Measurements from ENCODE around the gene FUBP3.

DNA sequence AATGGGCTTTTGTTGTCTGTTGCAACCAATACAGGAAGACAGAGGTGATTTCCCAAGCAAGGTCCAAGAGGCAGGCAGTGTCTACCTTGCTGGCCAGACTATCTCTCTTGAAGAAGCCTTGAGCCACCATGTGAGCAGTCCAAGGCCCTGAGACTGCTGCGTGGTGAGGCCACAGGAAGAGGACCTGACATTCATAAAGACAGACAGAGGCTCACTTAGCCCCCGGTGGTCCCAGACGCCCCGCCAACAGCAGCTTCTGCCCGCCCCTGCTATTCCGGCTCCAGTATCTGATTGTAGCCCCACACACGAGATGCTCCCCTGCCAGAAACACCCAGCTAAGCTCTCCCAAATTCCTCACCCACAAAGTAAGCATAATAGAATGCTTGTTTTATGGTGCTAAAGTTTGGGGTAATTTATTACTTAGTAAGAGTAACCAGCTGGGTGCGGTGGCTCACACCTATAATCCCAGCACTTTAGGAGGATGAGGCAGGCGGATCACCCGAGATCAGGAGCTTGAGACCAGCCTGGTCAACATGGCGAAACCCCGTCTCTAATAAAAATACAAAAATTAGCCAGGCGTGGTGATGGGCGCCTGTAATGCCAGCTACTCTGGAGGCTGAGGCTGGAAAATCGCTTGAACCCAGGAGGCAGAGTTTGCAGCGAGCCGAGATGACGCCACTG is 22.8 kb upstream of the FUBP3 start:
- TF ChIP-seq, protein P1, sequence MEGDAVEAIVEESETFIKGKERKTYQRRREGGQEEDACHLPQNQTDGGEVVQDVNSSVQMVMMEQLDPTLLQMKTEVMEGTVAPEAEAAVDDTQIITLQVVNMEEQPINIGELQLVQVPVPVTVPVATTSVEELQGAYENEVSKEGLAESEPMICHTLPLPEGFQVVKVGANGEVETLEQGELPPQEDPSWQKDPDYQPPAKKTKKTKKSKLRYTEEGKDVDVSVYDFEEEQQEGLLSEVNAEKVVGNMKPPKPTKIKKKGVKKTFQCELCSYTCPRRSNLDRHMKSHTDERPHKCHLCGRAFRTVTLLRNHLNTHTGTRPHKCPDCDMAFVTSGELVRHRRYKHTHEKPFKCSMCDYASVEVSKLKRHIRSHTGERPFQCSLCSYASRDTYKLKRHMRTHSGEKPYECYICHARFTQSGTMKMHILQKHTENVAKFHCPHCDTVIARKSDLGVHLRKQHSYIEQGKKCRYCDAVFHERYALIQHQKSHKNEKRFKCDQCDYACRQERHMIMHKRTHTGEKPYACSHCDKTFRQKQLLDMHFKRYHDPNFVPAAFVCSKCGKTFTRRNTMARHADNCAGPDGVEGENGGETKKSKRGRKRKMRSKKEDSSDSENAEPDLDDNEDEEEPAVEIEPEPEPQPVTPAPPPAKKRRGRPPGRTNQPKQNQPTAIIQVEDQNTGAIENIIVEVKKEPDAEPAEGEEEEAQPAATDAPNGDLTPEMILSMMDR (IDR thresholded peaks at IDR 0.05) = no peak
- no peak for TF ChIP-seq POLR2A (IDR thresholded peaks at IDR 0.05)

All from thyroid gland (tissue), 4 donors.